GM18870 (cell line): Measurements from ENCODE around the gene ARRDC1.
"Not testable (repeated sequence)": the region's sequence is repeated elsewhere in the genome, so short reads cannot be mapped to it uniquely, and the experiment has no call there.

Experiments
- ATAC-seq: cut with Tn5 transposase; IDR thresholded peaks from one replicate; pipeline ENCODE4 v1.9.1; 2021; ENCODE audit warnings: moderate library complexity; ENCODE audit not compliant: unreplicated experiment

ARRDC1 gene, protein sequence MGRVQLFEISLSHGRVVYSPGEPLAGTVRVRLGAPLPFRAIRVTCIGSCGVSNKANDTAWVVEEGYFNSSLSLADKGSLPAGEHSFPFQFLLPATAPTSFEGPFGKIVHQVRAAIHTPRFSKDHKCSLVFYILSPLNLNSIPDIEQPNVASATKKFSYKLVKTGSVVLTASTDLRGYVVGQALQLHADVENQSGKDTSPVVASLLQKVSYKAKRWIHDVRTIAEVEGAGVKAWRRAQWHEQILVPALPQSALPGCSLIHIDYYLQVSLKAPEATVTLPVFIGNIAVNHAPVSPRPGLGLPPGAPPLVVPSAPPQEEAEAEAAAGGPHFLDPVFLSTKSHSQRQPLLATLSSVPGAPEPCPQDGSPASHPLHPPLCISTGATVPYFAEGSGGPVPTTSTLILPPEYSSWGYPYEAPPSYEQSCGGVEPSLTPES

DNA sequence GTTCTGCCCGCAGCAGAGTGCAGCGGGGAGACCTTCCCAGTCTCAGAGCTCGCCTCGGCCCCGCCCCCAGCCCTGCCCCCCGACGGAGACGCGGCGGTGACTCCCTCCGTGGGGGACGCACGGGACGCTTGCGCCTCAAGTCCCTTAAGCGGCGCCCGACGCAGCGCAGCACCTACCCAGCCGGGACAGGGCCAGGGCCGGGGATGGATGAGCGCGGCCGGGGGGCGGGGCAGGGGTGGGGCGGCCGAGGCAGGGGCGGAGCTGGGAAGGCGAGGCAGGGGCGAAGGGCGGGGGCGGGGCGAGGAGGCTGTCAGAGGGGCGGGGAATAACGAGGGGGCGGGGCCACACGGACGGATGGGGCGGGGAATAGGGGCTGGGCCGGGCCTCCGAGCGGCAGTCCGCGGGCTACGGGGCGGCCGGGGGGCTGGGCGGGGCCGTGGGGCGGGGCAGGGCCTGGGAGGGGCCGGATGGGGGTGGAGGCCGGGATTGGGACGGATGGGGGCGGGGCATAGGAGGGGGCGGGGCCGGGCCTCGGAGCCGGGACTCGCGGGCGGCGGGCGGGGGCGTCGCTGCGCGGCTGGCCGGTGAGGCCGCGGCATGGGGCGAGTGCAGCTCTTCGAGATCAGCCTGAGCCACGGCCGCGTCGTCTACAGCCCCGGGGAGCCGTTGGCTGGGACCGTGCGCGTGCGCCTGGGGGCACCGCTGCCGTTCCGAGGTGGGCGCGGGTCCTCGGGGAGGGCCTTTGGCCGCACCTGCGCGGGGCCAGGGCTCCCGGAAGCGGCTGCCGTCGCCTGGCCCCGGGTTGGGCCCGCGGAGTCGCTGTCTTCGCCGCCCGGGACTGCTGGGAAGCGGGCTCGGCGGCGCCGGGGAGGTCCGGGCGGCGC lies at the start of gene ARRDC1:
ARRDC1 (plus strand) TSS at position 566 of the 884 bp plus-strand sequence; CDS start at position 598, 32 bp downstream.
- no peak for ATAC-seq

DNA sequence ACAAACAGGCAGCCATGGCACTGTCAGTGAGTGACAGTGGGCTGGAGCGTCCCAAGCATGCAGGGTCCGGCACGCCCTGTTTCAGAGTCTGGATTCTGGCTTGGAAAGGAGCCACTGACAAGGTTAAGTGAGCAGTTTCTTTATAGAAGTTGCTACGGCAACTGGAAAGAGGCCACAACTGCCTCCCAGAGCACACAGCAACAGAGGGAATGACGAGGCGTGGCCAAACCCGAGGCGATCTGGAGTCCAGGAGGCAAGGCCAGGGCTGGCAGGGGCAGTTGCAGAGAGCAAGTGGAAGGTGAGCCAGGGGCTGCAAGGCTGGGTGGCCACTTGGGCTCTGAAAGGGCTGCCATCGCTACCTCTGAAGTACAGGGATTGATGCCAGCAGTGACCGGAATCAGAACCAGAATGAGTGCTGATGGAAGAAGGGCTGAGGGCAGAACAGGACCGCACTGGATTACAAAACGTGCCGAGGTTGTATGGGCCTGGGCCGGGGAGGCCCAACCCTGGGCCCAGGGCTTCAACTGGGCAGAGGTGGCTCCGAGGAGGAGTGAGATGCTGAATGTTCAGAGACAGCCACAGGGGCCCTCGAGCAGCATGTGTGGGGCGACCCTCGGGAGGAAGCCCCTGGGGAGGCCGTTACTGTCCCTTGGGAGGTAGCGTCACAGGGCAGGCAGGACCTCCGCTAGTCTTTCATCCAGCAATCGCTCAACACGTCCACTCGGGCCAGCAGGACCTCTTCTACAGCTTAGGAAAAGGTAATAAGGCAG lies 49.2 kb upstream of the ARRDC1 start:
- ATAC-seq: no peak

DNA sequence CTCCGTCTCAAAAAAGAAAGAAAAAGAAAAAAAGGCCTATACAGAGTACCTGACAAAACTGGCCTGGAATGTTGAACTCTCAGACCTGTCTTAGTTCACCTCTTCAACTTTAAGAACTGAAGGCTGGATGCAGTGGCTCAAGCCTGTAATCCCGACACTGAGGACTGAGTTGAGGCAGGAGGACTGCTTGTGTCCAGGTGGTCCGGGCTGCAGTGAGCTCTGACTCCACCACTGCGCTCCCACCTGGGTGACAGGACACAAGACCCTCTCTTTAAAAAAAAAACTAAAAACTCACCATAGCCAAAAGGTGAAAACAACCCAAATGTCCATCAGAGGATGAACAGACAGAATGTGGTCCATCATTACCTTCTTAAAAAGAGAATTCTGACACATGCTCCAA lies 47.4 kb upstream of the ARRDC1 start:
- ATAC-seq: no peak

DNA sequence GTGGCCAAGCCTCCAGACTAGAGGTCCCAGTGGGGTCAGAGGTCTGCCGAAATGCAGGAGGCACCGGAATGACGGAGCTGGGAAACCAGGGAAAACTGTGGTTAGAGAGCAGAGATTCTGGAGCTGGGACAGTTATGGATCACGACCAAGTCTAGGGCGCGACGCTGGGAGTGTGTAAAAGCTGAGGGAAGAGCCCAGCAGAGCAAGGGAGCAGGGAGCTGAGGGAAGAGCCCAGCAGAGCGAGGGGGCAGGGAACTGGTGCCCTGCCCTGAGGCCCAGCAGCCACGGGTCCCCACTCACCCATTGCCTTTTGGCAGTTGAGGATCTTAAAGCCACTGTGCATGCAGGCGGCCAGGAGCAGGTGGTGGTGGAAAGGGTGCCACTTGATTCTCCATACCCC lies 41.4 kb upstream of the ARRDC1 start:
- ATAC-seq: no peak

DNA sequence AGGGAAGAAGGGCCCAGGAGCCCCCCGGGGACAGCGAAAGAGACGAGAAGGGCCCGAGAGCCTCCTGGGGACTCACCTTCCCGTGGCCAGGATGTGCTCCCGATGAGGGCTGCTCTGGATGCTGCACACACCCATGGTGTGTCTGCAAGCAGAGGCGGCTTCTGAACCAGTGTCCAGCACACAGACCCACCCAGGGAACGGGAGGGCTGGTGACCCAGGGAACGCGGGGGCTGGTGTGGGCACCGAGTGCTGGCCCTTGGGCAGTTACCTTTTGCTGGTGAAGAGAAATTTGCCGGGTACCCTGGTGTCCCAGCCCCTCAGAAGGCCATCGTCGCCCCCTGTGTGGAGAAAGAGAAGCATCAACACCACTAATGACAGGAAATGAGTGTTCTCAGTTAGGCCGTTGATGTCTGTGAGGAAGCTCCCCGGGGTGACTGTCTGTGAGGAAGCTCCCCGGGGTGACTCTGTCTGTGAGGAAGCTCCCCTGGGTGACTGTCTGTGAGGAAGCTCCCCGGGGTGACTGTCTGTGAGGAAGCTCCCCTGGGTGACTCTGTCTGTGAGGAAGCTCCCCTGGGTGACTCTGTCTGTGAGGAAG lies 40.6 kb upstream of the ARRDC1 start:
- ATAC-seq: no peak

DNA sequence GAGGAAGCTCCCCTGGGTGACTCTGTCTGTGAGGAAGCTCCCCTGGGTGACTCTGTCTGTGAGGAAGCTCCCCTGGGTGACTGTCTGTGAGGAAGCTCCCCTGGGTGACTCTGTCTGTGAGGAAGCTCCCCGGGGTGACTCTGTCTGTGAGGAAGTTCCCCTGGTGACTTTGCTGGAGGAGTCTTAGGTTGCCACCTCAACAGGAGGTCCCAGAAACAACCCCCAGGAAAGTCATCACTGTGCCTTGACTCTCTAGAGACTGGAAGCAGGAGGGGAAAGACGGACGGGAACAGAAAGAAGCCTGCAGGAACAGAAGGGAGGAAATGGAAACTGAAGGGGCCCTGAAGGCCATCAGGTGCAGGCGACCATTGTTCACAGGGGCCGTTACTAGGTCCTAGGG lies 37.0 kb upstream of the ARRDC1 start:
- not testable (repeated sequence) for ATAC-seq

DNA sequence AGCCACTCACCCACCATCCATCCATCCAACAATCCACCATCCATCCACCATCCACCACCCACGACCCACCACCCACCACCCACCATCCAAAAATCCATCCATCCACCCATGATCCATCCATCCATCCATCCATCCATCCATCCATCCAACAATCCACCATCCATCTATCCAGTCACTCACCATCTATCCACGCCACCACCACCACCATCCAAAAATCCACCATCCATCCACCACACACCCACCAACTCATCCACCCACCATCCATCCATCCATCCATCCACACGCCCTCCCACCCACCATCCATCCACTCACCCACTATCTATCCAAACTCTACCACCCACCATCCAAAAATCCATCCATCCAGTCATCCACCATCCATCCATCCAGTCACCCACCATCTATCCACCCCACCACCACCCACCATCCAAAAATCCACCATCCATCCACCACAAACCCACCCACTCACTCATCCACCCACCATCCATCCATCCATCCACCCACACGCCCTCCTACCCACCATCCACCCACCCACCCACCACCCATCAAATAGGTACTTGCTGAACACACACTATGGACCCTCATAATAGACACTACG lies 35.8 kb upstream of the ARRDC1 start:
- ATAC-seq: no peak

DNA sequence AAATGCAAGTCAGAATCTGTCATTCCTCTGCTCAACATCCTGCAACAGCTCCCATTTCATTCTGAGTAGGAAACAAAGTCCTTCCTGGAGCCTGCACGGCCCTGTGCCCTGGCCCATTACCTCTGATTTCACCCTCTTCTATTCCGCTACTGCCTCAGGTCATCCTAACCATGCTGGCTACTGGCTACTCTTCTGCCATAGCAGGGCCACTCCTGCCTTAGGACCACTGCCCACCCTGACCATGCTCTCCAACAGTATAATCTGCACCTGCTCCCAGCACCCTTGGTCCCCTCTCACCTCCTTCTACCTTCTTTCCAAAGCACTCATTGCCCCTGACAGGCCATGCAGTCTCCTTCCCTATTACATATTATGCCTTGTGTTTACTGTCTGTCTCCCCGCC lies 34.9 kb upstream of the ARRDC1 start:
- ATAC-seq: no peak

DNA sequence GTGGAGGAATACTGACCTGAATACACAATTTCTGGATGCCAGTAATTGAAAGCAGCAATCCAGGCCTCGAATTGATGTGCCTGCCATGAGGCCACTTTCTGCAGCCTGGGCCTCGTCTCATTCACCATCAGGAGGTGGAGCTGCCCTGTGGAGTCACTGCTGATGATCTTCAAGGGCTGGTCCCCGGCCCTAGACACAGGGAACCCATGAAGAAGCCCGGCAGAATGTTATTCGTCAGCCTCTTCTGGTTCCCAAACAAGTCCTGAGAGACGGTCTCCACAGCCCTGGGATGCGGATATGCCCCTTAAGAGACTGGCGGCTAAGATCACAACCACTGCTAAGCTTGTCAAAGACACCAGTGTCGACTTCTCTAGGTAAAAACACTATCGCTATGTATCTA lies 31.3 kb upstream of the ARRDC1 start:
- ATAC-seq: no peak

DNA sequence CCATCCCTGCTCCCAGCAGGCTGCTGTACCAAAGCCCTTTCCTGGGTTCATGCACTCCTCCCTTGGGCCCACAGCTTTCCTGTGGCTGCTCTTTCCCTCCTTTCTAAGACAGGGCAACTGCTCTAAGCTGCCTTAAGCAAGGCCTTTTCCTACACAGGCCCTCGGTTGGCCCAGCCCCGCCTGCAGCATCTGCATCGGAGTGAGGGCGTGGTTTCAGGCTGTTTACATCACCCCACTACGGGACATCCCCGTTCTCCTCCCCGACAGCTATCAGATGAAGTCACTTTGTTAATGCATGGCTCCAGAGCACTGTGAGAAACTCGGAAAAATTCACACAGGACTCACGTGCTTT lies 30.1 kb upstream of the ARRDC1 start:
- ATAC-seq: no peak

DNA sequence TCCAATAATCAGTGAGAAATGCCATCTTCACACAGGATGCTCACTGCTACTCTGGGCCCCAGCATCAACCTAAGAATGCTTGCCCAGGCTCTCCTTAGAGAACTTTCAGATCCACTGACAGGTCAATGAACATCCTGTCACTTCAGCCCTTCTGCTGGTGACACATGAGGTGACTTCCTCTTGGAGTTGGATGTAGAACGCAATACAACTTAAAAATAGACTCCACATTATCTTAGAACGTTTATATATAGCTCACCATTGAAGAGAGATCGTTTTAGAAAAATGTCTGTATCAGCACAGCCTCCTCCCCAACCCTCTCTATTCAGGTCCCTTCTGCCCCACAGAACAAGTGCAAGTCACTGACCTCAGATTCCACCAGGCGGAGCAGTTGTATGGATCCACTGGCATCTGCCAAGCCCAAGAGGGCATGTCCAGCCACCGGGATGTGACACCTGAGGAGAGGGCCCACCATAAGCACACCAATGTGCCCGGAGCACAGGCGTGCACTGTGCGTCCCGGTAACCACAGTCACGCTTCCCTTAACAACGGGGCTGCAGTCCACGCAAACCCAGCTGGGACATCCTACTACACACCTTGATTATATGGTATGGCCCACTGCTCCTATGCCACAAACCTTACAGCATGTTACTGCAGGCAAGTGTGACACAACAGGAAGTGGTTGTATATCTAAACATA lies 29.6 kb upstream of the ARRDC1 start:
- ATAC-seq: no peak

DNA sequence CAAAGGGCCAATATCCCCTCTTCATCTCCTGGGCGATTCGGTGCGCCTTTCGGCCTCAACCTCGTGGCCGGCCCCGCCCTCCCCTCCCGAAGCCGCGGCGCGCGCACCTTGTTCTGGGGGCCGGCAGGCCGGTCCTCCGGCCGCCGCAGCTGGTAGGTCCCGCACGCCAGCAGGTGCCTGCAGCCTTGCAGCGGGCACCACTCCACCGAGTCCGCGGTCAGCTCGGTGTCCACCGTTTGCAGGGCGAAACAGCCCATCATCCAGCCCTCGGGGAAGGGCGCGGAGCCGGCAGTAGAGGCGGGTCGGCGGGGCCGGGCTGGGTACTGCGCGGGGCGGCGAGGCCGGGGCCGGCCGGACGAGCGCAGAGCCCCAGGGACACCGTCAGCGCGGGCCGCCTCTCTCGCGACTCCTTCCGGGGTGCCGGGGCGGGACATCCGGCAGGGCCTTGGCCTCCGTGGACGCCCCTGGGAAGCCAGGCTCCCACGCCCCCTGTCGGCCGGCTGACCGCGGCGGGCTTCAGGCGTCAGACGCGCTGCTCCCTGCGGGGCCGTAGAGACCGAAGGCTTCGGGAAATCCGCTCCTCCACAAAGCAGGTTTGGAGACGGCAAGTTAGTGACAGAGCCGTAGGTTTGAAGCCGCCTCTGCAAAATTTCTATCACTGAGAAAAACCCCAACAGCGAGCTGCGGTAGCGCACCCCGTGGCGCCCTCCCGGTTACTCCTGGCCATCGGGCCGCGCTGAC lies 26.8 kb upstream of the ARRDC1 start, which contains the start of gene DPH7:
DPH7 (minus strand) TSS at position 408 of the 741 bp plus-strand sequence; CDS start at position 260, 148 bp downstream.
- peak; percentile 55 for ATAC-seq

DNA sequence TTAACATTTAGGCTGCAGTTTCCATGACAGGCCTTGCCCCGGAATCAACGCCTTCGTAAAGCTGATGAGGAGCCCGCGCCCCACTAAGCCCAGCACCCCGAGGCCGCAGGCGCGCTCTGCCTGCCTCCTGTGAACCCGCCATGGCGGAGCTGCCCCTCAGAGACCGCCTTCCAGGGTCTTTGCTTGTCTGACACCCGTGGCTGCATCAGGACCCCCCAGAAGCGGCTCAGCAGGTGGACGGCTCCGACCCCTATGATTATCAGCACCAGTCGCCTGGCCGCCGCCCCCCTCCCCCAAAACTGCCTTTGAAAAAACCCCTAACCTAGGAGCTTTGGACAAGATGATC lies 26.3 kb upstream of the ARRDC1 start:
- no peak for ATAC-seq

DNA sequence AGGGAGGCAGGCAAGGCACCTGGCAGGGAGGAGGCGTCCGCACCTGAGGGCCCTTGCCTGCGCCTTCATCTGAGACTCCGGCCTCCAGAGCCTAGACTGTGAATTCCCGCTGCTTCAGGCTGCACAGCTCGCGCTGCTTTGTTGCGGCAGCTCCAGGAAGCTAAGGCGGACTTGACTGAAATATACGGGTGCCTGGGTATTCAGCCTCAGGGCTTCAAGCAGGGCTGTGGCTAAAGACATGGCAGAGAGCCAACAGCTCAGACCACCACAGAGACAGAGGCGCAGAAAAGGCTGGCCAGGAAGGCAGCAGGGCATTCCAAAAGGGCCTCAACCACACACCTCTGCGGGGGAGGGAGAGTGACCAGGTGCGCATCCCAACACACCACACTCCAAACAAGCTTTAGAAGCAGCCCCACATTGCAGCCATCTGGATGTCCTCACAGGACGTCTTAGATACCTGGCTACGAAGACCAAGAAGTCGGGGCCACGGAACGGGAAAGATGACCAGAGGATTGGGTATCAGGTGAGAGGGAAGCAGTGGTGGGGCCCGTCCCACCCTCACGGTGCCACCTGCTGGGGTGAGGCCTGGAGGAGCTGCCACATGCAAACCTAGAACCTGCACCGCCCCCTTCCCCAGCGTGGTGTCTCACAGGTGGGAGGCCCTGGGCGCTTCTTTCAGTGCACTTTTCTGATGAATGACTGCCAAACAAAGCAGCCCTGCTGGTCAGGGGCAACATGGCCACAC lies 25.1 kb upstream of the ARRDC1 start:
- ATAC-seq: no peak

DNA sequence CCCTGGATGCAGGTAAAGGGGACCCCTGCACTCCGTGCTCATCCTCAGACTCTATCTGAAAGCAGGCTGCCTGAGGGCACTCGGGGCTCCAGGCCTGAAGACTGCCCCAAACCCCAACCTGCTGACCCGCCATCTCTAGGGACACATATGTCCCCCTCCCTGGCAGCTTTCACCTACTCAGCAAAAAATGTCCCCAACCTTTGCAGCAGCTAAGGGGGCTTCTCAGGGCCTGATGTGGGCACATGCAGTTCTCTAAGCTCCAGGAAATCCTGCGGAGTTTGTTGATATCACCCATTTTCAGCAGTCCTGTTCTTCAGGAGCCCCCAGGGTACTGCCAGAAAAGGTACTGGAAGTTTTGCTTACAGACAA lies 24.5 kb upstream of the ARRDC1 start:
- ATAC-seq: no peak

DNA sequence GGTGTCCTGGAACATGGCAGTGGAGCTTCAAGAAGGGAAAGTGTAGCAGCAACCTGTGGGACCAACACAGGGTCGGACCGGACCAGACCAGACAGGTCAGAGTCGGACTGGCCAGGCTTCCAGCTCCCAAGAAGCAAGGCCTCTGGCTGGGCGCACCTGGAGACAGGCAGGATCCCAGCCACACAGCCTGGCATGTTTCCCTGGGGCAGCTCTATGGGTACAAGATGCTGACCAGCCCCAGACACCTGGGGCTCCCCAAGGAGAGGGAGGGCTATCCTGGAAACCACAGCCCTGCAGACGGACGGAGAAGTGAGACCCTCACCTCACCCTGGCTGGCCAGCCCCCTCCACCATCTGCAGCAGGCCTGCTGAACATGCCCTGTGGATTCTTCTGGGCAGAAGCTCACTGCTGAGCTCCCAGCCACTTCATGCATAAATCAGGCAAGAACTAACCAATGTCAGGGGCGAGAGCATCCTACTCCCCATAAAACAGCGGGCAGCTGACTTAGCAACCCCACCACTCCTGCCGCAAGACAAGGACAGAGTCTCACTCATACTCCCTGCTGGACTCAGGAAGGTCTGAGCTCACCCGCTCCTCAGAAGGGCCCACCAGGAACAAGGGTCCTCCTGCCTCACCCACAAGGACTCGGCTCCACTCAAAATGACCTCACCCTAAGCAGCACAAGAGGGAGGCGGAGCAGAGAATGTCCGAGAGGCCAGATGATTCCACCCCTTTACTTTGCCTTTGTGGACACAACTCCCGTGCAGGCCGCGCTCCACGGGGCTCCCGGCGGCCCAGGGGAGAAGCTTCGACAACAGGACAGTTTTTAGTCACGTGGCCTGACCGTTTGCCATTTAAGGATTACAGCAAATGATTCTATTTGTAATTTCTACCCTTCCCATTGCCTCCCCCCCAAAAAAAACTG lies 23.9 kb upstream of the ARRDC1 start:
- ATAC-seq: no peak

DNA sequence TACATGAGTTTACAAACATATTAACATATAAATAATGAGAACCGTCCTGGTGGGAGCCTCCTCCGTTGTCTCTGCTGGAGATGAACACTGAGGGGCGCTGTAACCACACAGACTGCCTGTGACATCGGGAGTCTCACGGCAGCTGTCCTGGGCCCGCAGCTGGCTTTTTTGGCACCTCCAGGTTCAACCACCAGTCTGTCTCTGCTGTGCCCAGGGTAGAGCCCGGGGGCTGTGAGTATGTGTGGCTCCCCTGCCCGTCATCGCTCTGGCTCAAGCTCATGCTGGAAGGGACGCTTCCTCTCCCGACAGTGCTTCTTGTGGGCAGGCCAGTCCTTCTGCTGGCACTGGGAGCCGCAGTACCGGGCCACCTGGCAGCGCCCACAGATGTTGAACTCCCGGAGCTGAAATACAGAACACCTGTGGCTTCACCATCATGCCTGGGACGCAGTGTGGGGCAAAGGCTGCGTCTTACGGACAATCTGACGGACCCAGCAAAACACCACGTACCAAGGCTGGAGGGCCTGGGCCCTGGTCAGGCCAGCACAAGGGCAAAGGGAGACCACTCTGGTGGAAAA lies 23.1 kb upstream of the ARRDC1 start:
- no peak for ATAC-seq
